Putamen (tissue), 1 donor: ENCODE data around the gene LGI2.
"Not testable (repeated sequence)": the region's sequence is repeated elsewhere in the genome, so short reads cannot be mapped to it uniquely, and the experiment has no call there.

Experiments used
- DNase-seq: peaks from one replicate; pipeline ENCODE4 v3.0.0-alpha.2; 2016; ENCODE audit warnings: low spot score

LGI2 gene

DNA sequence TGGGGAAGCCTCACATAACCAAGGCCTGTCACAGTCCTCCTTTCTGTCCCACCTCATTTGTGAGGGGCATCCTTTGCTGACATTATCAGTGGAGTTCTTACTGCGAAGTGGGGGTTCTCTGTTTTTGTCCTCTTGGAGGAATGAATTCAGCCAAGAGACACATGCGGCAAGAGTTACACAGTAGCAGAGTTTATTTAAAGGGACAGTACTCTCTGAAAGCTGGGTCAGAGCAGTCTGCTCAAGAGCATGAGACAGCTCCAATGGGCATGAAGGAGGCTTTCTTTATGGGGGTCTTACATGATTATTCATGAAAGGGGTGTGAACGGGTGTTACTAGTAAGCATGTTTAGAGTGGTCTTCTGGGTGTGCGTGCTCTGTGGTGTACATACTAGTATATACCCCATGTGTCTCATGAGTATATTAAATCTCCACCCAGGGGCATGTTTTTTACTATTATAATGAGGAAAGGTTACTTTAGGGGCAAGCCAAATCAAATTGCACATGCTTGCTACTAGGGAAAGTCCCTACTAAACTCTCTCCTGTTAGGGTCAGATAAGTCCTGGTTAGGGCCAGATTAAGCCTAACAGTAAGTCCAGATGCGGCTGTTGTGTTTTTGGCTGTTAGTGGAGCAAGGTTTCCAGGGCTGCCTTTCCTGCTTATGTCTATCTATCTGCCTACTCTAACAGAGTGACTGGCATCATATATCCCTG is 19.8 kb upstream of the LGI2 start:
- DNase-seq, result no peak

DNA sequence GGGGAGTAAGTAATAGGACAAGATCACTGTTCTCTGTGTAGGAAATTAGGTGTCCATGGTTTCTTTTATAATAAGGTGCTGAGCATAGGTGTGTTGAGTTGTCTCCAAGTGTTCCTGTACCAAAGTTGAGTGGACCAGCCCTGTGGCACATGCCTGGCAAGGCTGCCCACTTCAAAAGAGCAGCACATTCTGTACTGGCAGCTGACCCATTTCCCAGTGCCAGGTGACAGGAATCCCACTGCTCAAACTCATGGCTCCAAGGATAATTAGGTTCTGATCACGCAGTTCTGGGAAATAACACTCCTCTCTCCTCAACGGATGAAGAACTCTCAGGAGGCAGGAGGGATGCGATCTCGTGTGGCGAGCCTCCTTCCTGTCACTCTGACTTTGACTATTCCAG is 12.8 kb upstream of the LGI2 start:
- no peak for DNase-seq

DNA sequence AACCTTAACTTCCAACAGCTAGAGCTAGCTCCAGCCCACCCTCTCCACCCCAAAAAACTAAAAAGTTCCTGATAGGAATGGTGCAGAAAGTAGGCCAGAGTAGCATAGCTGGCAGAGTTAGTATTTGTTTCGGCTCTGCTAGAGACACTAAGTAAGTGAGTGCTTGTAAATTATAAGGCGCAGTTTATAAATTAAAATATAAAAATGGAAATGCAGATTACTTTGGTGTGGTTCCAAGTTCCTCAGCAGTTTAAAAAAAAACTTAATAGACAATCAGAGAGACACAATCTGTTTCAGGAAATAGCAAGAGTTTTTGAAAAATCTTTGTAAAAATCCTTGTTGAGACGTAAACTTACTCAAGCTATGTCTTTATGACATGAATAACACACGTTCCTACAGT is 2.8 kb upstream of the LGI2 start:
- no peak for DNase-seq

DNA sequence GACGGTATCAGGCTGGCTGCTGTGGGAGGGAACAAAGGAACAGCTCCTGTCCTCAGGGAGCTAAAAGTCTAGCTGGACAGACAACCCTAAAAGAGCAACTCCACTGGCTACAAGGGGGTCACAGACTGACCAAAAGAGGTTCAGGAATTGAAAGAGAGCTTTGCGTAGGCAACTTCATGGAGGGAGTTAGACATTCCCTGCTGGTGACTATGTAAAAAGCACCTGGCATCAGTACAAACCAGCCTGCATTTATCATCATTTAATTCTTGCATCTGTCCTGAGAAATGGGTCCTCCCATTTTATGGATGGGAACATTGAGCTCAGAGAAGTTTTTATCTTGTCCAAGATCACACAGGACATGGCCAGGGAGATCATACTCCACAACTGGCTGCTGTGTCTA is 1.4 kb upstream of the LGI2 start:
- DNase-seq, result no peak

DNA sequence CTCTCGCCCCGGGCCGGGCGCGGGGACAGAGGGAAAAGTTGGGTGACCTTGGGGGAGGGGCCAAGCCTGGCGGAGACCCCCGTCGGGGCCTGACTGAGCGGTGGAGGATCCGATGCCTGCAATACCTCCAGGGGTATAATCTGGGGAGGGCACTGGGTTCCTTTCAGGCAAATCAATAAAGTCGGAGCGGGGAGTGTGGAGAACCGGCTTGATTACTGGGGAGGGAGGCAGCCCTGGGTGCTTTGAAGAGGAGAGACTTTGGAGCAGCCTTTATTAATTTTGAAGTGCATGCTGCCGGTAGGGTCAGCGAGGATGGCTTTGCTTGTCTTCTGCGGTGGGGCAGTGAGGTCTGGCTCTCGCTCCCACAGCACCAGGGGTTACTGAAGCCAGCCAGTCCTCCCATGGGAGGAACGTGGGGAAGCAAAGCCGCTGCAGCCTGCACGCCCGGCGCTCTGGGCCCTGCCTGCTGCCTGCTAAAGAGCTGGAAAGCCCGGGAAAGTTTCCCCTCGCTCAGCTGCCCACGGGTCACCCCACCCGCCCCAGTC is 403 bp upstream of the LGI2 start:
- no peak for DNase-seq

DNA sequence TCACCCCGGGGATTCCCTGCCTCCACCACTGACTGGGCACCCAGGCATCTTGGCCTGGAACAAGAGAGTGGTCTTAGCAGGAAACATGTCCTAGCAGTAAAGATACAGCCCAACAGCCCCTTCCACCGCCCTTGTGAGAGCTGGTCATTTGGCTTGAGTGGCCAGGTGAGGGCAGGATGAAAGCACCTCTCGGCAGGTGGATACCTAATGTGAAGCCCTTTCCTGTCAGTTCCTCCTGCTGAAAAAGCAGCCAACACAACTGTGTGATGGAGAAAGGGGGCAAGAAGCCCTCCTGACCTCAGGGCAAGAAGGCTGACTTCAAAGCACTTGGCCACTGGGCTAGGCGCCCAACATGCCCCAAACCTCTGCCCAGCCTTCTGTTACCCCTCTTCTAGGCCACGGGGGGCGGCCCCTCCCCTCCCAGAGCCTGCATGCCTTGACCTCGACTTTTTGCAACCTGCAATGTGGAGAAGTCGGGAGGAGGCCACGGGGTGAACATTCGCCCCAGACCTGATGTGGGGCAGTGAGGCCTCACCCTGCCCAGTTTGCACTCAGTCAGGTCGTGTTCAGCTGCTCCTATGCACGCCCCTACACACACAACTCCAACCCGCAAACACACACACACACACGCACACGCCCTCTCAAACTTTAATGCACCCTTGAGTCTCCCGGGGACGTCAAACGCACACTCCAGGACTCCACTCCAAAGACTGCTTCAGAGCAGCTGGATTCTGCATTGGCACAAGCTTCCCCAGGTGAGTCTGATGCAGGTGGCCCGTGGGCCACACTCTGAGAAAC is 1.1 kb downstream of the LGI2 start:
- DNase-seq, result no peak

DNA sequence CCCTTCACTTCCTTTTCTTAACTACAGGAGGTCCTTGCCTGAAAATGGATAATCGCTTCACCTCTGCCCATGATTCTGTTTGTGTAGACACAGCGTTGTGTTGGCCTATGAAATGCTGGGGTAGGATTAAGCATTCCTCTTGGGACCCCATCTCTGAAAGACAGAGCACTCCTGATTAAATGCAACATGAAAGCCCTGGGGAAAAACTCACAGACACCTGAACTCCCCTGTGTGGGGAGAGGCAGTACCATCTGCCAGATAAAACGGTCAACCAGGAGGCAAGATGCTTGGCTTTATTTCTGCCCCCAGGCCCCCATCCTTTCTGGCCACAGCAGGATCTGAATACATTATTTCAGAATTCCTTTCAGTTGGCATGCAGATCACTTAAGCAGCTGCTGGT is 1.9 kb downstream of the LGI2 start:
- no peak for DNase-seq

DNA sequence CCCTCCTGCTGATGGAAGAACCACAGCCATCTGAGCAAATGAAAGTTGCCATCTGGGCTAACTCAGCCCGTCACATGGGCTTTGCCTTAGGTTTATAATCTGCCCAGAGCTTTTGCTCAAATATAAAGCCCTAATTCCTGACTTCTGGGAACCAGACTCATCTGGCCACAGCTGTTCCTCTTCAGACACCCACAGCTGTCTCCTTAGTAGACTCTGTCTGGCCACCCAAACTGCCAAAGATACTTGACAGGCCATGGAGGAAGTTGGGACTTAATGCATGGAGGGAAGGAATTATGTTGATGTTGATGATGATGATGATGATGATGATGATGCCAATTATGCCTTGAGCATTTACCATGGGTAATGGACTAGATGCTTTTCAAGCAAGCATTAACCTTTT is 8.0 kb downstream of the LGI2 start:
- DNase-seq, result no peak

DNA sequence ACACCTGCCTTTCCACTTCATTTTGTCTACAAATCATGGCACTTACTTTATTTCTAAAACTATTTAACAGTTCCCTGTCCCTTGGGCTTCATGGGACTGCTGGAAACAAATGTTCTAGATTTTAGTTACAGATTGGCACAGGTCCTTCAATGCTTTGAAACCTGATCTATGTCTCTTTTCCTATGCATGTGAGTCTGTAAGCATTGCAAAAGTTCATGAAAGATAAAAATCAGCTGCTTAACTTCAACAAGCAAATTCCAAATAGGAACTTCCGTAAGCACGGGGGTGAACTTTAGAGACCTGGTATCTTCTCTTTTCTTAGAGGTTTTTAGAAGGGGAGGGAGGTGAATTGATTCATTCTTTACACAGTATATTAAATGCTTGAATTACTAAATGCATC is 9.5 kb downstream of the LGI2 start:
- DNase-seq, result no peak

DNA sequence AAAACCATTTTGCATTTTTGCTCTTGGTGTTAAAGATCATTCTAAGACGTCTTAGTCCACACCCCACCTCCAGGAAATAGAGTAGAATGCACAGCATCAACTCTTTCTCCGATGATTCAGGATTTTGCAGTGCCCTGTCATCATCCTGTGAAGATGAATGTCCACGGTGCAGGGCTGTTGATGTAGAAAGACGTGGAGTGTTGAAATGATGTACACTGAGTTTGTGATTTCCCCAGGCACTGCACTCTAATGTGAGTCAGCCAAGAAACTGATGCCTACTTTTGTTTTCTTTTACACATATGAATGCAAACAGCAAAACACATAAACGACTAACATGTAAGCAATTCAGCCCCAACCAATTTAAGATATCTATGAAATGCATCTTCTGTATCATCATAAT is 10.5 kb downstream of the LGI2 start:
- no peak for DNase-seq

DNA sequence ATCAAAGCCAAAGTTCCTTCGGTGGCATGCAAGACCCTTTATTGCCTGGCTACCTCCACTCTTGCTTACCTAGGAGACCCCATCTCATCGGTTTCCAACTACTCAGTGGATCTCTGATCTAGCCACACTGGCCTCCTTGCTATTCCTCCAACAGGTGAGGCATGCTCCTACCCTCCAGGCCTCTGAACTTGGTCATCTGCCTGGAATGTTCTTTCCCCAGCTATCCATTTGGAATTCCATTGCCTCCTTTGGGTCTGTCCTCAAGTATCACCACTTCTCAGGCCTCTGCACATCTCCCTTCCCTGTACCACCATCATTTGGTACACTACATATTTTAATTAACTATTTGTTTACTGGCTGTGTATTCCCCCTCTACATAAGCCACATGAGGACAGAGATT is 11.2 kb downstream of the LGI2 start:
- DNase-seq, result no peak

DNA sequence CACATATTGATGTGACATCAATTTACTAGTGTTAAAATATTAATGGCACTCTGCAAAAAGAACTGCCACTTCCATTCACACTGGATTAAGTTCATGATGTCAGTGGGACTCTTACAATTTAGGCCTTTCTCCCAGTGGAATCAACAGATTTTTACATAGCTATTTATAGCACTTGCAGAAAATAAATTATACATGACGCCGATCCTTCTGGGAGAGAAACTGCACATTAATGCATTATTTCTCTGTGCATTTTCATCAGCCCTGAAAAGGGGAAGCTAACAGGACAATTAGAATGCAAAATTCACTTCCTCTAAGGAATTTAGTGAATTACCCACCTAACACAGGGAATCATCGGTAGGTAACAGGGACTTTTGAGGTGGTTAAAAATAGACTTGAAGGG is 15.7 kb downstream of the LGI2 start:
- DNase-seq, result no peak

DNA sequence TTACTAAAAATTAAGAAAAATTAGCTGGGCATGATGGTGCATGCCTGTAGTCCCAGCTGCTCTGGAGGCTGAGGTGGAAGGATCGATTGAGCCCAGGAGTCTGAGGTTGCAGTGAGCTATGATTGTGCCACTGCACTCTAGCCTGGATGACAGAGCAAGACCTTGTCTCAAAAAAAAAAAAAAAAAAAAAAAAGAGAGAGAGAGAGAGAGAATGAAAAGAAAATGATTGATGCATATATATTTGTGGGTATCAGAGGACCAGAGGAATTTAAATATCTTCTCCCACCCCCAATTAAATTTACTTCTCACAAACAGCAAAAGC is 16.1 kb downstream of the LGI2 start:
- DNase-seq, result not testable (repeated sequence)

DNA sequence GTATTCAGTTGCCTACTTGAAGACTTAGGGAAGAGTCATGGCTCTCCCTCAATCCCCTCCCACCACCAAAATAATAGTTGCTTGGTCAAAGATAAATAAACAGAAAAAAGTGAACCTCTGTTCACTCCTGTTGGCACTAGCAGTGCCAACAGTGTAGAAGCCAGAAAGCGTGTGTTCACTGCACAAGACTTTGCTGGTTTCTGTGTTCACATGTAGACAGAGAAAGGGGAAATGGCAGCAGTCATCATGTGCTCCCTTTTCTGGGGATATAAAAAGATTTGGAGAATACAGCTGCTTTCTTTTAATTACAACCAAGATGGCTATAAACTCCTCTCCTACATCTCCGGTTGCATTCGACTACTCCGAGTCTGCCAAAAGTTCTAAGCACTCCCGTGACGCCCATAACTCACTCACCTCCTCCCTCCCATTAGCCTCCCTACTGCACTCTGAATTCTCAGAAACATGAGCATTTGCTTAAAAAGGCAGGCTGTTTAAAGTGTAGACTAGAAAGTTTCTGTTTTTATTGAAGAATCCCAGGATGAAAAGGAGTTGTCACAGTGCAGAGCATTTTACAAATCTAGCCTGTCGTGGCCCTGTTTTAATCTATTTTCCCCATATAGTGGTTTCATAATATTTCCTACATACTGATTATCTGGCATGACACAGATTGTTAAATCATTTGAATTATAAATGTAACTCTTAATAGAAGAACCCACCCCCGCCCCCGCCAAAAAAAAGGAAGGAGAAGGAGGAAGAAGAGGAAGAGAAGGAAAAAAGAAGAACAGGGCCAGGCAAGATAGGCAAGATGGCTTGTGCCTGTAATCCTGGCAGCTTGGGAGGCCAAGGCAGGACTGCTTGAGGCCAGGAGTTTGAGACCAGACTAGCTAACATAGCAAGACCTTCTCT is 16.7 kb downstream of the LGI2 start:
- DNase-seq, result no peak

DNA sequence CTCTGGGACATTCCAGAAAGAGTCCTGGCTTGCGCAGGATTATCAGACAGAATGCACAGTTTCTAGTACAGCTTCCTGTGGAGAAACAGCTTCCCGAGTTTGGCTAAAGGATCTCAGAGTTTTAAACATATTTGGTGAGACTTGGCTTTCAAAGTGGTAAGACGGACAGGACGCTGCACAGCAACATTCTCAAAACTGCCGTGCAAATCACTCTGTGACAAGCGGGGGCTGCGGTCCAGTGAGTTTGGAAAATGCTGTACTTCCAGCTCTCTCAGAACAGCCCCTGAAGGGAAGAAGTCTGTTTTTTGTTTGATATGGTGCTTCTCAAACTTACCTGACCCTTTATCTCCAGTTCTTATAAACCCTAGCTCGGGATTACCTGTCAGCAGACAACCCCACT is 18.1 kb downstream of the LGI2 start:
- no peak for DNase-seq

DNA sequence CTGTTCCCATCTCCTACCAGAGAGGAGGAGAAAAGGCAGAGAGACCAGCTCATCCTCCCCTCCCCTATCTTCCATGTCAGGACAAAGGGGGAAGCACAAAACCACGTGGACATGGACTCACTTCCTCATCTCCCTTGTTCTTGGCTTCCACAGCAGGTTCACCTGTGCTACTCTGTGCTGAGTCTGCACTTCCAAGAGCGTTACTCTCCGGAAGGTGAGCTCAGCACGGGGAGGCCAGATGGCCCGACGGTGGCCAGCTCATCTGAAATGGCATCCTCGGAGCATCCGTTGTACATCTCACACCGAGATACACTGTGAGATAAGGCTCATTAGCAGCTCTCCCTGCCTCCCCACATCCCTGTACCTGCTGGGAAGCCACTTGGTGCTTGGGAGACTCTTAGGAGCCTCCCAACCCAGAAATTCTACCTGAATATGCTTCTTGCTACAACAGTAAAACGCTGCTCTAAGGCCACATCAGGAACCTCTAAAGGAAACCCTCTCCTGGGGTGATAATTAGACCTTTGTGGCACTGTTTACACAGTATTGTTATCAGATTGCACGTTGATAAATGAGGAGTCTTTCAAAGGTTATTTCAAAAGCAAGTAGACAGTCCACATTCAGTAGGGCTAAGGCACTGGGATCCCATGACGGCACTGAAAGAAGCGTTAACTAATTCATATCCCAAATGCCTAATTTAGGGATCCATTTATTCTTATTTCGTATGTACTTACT is 19.4 kb downstream of the LGI2 start:
- DNase-seq, result no peak

DNA sequence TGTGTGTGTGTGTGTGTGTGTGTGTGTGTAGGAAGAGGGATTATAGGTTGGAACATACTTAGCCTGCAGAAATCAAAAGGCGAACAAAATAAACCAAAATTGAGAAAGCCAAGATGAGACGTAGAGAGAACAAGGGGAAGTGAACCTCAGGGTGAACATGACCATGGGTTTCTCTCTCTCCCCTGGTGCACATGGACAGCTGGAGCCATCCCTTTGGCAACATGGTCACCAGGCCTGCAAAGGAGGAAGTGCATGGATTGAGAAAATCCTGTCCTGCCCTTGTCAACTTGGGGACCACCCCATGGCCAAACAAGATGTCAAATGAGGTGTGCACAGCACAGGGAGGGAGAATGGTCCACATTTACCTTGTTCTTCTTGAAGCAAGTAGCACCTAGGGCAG is 23.1 kb downstream of the LGI2 start:
- DNase-seq, result no peak

DNA sequence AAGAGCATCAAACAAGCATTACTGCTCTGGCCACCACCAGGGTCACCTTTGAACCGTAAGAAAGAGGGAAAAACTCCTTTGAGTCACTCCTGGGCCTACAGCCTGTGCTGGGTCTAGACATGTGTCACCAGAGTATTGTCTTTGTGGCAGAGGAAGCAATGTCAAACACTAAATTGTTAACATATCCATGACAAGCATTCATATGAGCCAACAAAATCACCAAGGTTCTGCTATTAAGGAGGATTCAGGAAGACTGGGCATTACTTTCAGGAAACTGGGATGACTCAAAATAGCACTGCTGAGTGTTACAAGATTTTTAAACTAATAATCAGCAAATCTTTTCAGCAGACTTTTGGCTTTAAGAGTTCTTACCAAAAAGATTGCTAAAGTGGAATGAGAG is 28.1 kb downstream of the LGI2 start:
- DNase-seq, result no peak

DNA sequence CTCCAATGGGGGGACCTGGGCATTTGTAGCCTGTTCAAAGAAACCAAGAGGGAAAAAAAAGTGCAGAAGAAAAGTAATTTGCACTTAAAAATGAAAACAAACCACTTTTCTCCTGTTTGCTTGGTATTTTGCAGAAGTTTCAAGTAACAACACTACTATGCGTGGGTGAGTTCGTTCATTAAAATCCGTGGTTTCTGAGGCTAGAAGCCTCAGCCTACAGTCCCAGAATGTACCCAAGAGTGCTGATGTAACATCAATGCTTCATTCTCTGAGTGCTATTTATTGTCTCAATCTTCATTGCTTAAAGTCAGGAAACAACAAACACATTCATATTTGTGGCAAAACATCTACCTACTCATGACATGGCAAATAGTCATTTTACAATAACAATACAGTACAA is 29.2 kb downstream of the LGI2 start:
- no peak for DNase-seq

DNA sequence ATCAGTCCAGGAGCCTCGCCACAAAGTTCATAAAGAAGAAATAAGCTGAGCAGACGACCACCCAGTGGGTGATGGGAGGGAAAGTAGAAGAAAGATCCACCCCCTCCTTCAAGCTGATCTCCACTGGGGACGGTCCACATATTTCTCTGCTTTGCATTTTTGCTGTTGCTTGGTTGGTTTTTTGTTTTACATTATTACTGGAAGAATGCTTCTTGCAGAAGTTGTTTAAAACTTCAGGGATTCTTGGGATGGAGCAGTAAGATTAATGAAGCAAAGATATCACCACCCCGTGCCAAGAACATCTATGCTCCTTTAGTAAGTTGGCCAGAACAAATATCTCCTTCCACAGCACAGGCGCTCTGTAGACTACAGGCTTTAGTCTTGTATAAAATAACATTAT is 30.1 kb downstream of the LGI2 start:
- DNase-seq, result no peak

DNA sequence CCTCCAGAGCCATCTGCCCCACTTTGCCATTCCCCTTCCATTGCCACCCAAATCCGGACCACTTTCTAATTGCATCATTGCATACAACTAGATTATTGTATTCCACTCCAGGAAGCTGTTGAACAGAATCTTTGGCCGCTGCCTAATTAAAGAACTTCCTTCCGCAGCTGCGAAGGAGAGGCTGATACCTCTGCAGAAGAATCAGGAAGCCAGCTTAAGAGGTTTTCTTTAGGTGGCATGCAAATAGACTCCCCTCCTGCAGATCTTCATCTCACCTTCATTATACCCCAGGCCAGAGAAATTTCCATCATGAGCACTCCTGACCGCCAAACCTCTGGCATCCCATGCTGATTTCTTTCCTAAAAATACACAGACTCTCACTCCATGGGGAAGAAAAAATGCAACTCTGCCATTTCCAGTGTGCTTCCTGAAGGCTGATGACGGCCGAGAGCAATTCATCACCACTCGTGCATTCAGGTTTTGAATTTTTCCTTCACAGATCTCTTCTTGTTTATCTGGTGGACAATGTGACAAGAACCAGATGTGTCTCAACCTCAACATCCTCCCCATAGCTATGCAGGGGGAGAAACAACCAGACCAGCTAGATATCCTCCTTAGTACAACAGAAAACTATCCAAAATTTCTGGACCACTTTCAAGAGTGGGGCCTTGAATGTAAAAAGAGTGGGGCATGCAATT is 31.2 kb downstream of the LGI2 start:
- DNase-seq, result no peak
